GM18499 (cell line): Measurements from ENCODE around the gene DCD.
A peak's percentile ranks its signal among the peaks of the same experiment; 100 is the strongest.
"Not testable (repeated sequence)": the region's sequence is repeated elsewhere in the genome, so short reads cannot be mapped to it uniquely, and the experiment has no call there.

Experiments used
- ATAC-seq: cut with Tn5 transposase; IDR thresholded peaks from one replicate; pipeline ENCODE4 v1.9.1; 2021; ENCODE audit warnings: moderate number of reproducible peaks; ENCODE audit not compliant: insufficient read depth, unreplicated experiment

DCD gene, protein sequence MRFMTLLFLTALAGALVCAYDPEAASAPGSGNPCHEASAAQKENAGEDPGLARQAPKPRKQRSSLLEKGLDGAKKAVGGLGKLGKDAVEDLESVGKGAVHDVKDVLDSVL

DNA sequence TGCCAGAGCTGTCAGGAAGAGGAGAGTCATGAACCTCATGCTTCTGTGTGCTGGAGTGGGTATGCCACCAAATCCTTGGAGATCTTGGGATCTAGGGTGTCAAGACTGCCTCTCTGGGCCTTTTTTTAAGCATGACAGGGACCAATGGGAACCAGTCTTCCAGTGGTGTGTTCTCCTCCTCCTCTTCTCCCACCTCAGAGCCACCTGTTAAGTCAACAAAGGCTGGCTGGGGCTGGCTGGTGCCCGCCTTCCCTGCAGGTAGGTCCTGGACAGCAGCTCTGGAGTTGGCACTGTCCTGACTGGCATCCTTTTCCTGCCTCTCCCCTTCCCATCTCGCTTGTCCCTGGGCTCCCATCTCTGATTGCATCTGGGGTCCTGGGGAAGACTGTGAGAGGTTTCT is at the start of gene DCD:
Gene DCD (minus strand): TSS at position 101 of the 400 bp plus-strand sequence. CDS start 62 bp downstream, at position 39.
- no peak for ATAC-seq

DNA sequence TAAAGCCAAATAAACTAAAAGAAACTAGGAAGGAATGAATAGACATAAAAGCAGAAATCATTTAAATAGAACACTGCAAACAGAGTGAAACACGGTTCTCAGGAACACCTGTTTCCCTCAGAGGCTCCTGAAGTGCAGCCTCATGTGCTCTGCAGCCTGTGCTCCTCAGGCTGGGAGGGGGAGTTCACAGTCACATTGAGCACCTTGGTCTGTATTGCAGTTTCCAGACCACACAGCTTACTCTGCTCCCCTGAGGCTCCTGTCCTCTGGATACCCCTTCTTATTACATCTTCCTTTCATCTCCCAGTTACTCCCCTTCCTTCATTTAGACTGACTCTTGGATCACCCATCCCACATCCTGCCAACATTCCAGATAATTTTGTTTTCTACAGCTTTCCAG is 49.7 kb upstream of the DCD start:
- ATAC-seq = no peak

DNA sequence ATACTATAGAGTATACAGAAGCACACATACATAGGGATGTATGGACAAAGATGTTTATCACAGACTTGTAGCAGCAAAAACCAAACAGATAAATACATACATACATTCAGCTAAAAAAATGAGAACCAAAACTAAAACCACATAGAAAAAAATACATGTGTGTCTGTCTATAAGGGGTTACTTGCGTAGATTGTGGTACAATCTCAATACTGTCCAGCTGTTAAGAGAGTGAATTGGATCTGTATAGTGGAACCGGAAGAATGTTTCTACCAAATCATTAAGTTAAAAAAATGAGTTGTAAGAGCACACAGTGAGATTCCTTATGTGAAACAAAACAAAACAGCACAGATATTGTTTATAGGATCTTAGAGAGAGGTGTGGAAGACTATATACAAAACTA is 44.2 kb upstream of the DCD start:
- ATAC-seq = no peak

DNA sequence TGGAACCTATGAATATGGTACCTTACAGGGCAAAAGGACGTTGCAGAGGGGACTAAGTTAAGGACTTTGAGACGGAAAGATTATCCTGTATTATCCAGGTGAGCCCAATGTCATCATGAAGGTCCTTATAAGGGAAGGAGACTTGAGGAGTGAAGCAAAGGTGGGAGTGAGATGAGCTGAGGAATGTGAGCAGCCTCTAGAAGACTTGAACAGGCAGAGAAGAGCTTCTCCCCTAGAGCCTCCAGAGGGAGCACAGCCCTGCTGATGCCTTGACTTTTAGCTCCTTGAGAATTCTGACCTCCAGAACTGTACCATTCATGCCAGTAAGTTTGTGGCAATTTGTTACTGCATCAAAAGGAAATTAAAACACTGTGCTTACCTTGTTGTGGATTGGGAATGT is 41.8 kb upstream of the DCD start:
- no peak for ATAC-seq

DNA sequence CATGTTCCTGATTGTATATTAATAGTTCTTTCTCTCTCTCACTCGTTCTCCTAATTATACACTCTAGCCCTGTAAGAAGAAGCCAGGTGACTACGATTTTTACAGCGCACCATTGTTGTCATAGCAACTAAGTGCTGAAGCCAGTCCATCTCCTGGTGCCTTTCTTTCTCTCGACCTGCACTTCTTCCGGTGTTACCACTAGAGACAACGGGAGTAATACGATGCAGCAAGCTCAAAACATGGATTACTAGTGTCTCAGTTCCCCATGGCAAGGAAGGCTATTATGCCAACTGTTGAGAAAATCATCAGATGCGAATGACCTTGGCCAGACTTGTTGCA is 40.8 kb upstream of the DCD start:
- ATAC-seq = no peak

DNA sequence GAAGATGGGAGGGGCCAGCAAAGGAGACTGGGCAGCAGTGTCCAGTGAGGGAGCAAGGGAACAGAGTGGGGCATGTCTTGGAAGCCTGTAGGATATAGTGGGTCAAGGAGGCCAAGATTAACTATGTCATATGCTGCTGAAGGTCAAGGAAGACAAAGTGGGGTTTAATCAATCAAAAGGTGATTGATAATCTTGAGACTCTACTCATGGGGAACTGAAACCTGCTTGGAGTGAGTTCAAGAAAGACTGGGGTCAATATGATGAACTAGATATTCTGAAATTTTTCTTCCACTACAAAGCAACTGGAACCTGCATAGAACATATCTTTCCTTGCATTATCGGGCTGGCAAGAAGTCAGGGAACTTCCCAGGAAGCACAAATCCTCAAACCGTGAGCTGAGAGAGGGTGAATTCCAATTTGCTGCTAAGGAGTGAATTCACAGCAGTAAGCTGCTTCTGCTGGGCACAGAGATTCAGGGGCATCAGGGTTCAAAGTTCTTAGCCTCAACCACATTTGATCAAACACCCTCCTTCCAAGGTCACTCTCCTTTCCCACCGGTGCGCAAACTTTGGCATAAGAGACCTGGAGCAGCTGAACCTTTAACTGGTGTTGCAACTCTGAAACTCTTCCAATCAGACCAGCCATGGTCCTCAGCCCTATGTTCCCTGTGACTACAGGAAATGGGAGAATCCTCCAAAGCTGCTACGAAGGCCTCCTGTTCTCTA is 40.3 kb upstream of the DCD start:
- no peak for ATAC-seq

DNA sequence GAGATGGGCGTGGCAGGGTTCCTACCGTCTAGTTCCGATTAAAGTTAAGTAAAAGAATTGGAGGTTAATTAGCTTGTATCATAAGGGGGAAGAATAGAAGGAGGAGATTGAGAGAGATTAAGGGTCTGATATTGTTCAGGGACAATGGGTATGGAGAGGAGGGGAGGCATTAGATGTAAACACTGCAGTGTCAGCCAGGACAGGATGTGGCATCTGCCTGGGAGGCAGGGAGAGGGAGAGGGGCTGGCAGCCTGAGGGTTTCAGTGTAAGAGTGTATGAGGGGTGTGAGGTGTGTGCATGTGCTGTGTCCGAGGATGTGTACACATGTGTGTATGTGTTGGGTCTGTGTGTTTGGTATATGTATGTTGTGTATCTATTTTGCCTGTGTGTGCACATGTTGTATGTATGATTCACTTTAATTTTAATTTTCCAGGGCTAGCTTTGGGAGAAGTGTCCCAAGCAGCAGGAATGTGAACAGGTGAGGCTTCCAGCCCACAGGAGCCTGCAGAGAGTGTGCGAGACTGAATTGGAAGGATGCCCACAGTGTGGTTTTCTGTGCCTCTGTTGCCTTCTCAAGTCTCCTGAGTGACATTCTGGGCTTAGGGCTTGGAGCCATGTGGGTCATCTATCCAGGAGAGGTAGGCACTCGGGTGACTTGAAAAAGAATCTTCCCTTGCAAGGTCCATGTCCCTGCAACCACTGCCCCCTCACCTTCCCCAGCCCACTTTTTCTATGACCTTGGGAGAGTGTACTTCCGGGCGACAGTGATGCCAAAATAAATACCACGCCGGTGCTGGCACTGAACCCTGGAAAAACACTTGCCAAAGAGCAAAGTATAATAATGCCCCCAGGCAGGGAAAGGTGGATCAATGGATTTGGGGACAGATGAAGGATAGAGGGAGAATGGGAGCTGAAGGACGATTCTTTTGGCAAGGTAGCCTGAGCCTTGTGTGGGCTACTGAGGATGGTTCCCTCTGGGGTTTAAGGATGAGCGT is 36.8 kb upstream of the DCD start:
- no peak for ATAC-seq

DNA sequence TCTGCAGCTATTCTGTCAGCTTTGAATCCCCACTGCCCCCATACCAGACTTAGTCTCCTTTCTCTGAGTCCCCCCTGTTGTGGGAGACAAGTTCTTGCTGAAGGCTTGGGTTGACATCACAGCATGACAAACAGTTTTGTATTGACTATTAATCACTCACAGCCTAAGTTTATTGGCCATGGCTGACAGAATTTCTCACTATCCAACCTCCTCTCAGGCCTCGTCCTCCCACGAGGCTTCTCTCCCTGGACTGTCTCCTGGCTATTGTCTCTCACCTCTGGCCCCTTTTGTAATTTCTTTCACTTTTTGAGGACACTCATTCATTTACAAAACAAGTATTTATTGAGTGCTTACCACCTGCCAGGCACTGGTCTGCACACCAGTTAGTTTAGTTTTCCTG is 35.2 kb upstream of the DCD start:
- ATAC-seq = no peak

DNA sequence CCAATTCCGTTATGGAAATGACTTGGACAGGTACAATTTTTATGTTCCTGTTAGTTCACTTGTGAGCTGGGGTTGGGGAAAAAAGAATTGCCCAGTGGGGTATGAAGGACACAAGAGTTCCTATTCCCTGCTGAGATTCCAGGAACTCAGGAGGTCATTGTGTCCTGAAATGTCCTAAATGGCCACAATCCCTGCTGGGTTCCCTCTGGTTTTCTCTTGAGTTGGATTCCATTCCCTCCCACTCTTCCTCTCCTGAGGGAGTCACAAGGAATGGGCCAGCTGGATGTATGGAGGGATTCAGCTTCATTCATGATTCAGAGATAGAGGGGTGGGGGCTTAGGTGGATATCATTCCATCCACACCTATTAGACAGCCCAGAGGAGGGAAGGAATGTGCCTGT is 34.5 kb upstream of the DCD start:
- no peak for ATAC-seq

DNA sequence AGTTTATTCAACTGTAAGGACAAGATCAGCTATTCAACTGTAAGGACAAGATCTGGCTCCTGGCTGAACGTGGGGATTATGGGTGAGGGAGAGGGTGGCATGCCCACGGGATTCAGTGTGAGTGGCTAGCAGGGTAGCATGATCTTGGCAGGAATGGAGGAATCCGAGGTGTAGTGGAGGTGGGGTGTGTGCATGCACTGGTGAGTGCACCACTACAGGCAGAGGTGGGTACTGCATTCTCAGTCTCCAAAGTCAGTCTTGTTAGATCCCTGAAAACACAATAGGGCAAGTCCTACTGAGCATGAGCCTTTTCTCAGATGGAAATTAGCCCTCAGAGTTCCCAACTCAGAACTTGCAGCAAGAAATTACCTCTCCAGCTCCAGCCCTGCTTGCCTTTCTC is 32.2 kb upstream of the DCD start:
- no peak for ATAC-seq

DNA sequence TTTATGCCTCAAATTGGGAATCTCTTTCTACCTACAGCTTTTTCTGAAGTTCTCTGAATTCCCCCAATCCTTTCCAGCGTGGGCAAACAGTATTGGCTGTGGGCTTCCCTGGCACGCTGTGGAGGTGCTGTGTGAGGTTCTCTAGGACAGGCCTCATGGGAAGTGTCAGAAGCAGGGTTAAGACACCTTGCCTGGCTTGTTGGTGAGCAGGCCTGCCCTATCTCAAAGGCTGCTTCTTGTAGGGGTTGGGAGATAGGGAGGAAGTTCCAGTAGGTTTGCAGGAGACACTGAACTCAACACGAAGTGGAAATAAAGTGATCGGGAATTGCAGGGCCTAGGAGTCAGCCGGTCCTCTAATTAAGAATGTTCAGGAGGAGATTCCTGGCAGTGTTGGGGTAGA is 30.0 kb upstream of the DCD start:
- ATAC-seq = no peak

DNA sequence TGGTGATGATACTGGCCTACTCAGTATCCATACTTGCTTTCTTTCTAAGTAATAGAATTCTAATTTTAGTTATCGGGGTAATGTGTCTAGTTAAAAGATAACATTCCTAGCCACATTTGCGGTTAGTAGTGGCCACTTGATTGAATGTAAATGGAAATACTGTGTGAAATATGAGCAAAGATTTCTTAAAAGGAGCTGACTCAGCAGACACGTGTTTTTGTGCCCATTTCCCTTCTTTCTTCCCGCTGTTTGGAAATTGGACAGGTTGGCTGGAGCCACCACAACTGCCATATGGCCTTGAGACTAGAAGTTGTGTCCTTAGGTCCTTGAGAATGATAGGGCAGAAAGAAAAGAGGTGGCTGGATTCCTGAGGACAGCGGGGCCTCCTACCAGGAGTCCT is 19.8 kb upstream of the DCD start:
- no peak for ATAC-seq

DNA sequence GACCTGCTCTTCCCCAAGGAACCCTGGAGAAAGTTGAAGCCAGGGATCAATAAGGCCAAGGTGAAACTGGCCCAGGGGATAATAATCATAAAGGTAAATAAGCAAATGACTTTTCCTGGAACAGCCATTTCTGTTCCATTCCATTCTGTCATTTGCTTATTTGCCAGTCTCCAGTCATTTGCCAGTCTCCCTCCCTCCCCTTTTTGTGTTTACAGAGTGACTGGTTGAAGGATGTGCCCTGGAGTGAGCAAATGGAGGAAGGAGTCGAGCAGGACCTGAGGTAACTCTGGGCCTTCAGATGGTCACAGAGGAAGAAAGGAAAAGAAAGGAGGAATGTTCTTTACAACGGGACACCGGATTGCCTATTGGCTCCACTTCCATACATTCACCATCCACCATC is 17.8 kb upstream of the DCD start:
- no peak for ATAC-seq

DNA sequence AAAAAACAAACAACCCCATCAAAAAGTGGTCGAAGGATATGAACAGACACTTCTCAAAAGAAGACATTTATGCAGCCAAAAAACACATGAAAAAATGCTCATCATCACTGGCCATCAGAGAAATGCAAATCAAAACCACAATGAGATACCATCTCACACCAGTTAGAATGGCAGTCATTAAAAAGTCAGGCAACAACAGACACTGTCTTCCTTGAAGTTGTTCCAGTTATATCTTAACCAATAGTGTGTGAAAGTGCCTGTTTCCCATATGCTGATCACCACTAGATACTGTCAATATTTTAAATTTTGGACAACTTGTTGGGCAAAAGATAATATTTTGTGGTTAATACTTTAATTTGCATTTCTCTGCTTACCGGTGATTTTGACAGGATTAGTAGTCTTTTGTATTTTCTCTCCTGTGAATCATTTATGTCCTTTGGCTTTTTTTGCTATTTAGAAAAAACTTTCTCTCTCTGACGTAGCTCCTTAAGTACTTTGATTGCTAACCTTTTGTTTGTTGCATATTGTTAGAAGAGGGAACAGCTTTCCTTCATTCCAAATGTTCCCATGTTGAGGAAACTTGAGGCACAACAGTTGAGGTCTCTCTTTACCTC is 17.0 kb upstream of the DCD start:
- not testable (repeated sequence) for ATAC-seq

DNA sequence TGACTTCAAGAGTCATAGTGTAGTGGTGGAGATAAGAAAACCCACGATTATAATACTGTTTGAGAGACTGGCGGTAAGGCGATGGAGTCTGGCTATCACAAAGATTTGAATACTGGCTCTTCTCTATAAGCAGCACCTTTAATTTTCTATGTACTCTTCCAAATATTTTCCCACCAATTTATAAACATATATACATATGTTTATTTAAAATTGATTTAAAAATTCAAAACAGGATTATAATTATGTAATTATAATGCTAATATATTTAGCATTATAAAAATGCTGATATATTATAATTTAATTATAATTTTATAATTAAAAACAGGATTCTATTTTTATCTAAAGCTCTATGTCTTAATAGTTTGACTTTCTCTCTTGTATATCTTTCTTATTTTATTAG is 15.4 kb upstream of the DCD start:
- ATAC-seq = no peak

DNA sequence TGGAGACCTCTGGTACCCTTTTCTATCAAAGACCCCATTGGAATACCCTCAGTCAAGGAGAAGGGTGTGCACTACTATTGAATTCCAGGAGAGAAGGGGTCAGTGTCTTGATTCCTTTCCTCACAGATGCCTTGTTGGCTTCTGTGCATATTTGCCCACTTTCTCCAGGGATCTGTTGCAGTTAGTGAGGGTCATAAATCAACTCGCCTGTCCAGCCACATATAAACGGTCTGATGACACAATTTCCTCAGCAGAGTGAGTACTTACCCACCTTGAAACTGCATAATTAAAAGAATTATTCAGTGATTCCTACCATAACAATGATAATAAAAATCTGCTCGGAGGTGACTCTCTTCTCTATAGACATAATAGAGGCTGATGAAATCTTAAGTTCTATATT is 13.9 kb upstream of the DCD start:
- no peak for ATAC-seq

DNA sequence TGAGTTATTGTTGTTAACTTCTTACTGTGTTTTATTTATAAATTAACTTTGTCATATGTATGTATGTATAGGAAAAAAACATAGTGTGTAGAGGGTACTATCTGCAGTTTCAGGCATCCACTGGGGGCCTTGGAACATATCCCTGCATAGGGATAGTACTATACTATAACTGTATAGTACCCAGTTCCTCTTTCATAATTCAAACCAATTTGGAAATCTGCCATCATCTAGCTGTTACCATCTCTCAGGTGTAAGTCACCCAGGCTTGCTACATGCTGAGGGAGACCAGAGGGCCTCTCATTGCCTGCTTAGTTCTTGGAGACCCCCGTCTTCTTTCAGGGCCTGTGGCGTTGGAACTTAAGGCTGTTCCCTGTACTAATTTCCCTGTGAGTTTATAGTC is 12.9 kb upstream of the DCD start:
- ATAC-seq = peak; percentile 56

DNA sequence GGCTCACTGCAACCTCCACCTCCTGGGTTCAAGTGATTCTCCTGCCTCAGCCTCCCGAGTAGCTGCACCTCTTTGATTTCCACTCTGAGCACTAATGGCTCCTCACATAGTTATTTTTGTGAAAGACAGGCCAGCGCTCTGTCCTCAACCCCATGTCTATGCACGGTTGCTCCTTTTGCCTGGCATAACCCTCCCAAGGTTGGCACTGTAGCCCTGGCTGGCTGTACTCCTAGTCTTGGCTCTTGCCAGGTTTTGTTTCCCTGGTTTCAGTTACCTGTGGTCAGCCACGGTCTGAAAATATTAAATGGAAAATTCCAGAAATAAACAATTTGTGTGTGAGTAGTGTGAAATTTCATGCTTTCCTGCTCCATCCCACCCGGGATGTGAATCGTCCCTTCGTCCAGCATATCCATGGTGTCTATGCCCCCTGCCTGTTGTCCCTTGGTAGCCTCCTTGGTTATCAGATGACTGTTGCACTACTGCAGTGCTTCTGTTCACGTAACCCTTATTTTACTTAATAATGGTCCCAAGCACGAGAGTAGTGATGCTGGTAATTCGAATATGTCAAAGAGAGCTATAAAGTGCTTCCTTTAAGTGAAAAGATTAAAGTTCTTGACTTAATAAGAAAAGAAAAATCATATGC is 12.3 kb upstream of the DCD start:
- ATAC-seq = no peak

DNA sequence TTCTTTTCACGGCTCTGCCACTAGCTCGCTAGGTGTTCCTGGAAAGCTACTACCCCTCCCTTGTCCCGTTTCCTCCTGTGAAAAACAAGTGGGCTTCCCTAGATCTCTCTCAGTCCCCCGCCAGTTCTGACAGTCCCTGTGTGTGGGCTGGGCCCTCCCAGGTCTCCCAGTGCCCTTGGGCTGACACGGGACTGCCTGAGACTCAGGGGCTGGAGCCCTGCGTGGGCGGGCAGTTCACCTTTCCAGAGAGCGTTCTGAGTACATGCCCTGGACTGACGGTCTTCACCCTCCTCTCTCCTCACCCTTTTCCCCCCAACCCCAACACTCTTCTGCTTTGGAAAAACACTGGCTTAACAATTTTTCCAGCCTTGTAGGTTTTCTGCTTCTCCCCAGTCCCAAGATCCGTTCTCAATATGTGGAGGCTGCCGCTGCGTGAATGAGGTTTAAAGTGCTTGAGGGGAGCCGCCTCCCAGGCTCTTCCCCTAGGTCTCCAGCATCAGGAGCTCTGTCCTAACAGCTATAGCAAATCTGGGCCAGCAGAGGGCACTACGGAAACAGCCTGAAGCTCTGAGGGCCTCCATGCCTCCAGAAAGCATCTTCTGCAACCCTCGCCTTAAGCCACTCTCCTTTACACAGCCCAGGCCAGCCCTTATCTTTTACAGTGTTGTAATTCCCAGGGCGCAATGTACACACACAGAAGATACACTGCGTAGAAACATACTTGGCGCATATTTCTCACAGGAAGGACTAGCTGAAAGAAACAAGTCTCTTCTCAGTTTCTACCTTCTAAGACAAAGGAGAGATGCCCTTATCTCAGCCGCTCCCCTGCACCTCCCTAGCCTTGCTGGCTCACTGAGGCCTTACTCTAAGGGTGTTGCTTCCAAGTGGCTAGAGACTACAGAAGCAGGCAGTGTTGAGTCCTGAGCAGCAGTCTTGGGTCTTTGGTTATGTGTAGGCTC is 10.4 kb upstream of the DCD start:
- ATAC-seq = no peak
